ENCODE data around the gene CLIP3. TPM values are rescaled to one million over a fixed set of nuclear protein-coding genes. Genes with fewer than 3 reads are reported as not detected.

Gene CLIP3
- total RNA-seq, 4 donors from 2014 or later = 0.80 to 15.3 (median 2.7) TPM

GRCh38 chr19:35996777-35997176 is 35.9 kb downstream of the CLIP3 start:
- no peak for TF ChIP-seq POLR2A (IDR thresholded peaks at IDR 0.05)
- TF ChIP-seq CTCF (IDR thresholded peaks at IDR 0.05) = no peak
- no peaks in the 10 kb centered on the region for H3K9me3 ChIP-seq
- H3K27ac ChIP-seq = peak overlapping the region in 3 of 4 donors; percentile 84 to 92 (median 88)
- intact Hi-C loops (cut with DNase I) = no loop called here
- WGBS, 2 donors = 90% methylated on average over 6 to 8 of the region's 8 CpGs
- peaks cover 0 to 32% (median 0%) of the 10 kb centered on the region in 3 donors for H3K36me3 ChIP-seq
- DNase-seq = no peak
- H3K27me3 ChIP-seq = no peaks in the 10 kb centered on the region
- peaks cover 12 to 58% (median 34%) of the 10 kb centered on the region in 3 donors for H3K4me1 ChIP-seq
- H3K4me3 ChIP-seq = peak overlapping the region in 2 of 4 donors; percentile 83 to 88

DNA sequence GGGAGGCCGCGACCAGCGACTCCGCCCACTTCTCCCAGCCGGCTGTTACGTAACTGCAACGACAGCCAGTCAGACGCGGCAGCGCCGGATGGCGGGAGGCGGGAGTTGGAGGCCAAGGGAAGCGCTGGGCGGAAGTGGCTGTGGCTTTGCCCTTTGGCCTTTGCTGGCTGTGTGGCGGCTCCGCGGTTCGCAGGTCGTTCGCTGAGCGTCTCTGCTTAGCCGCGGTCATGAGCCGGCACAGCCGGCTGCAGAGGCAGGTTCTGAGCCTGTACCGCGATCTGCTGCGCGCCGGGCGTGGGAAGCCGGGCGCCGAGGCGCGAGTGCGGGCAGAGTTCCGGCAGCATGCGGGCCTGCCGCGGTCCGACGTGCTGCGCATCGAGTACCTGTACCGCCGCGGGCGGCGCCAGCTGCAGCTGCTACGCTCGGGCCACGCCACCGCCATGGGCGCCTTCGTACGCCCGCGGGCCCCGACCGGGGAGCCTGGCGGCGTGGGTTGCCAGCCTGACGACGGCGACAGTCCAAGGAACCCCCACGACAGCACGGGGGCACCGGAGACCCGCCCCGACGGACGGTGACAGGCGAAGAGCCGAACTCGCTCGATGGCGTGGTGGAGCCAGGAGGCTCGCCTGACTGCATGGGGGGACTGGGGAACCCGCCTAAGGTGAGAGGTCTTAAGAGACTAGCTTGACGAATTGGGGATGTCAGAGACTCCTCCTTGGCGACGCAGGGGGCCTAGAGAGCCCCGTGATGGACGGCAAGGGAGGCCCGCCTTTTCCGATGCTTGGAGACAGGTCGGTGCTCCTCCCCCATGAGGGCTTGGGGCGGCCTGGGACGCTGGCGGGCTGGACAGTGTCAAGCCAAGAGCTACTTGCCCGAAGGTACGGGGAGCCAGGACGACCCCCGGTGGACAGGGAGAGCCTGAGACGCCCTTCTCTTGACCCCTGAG is 37.4 kb downstream of the CLIP3 start, which contains the start of gene SDHAF1:
SDHAF1 (plus strand) TSS at position 141 of the 946 bp plus-strand sequence; CDS start at position 228, 87 bp downstream.
- no peaks in the 10 kb centered on the region for H3K27me3 ChIP-seq
- peak within 1 kb of the TSS; percentile 83 to 92 (median 86) for H3K27ac ChIP-seq
- H3K4me1 ChIP-seq = peaks cover 12 to 58% (median 34%) of the 10 kb centered on the region in 3 donors
- H3K36me3 ChIP-seq = peaks cover 0 to 27% (median 0%) of the 10 kb centered on the region in 3 donors
- no peaks in the 10 kb centered on the region for H3K9me3 ChIP-seq
- peak within 1 kb of the TSS; percentile 71 to 94 (median 86) for H3K4me3 ChIP-seq
- peak; percentile 79 for DNase-seq
- intact Hi-C loops (cut with DNase I) = no loop called here
- TF ChIP-seq POLR2A (IDR thresholded peaks at IDR 0.05) (peak in 2 of 4 donors; percentile 59 to 76), CTCF (IDR thresholded peaks at IDR 0.05) (no peak)
- 2% methylated on average over 12 of the region's 97 CpGs; no CpG with 5 or more reads in 1 of the 2 donors for WGBS, 2 donors

GRCh38 chr19:35993923-35994598 is 38.6 kb downstream of the CLIP3 start:
- Histone ChIP-seq H3K36me3 (peaks cover 0 to 24% (median 0%) of the 10 kb centered on the region in 3 donors), H3K4me3 (peak overlapping the region; percentile 71 to 94 (median 86)), H3K4me1 (peaks cover 12 to 47% (median 28%) of the 10 kb centered on the region in 3 donors), H3K27ac (peak overlapping the region; percentile 34 to 92 (median 84)), H3K9me3 (no peaks in the 10 kb centered on the region), H3K27me3 (no peaks in the 10 kb centered on the region)
- WGBS, 2 donors = 22 to 40% methylated on average over 7 to 27 of the region's 49 CpGs
- no peak for DNase-seq
- TF ChIP-seq CTCF (IDR thresholded peaks at IDR 0.05) (no peak), POLR2A (IDR thresholded peaks at IDR 0.05) (no peak)
- intact Hi-C loops (cut with DNase I) = no loop called here

- peaks cover 12 to 38% (median 24%) of the 10 kb centered on the region in 3 donors for H3K4me1 ChIP-seq
- peaks cover 0 to 8% (median 0%) of the 10 kb centered on the region in 4 donors for H3K27me3 ChIP-seq
- intact Hi-C loops (cut with DNase I) = no loop called here
- H3K9me3 ChIP-seq = no peaks in the 10 kb centered on the region
- H3K27ac ChIP-seq = no peak overlapping the region
- 55 to 57% methylated on average over 7 to 8 of the region's 8 CpGs for WGBS, 2 donors
- no peak for DNase-seq
- TF ChIP-seq POLR2A (IDR thresholded peaks at IDR 0.05) = no peak
- TF ChIP-seq CTCF (IDR thresholded peaks at IDR 0.05) = no peak
- peaks cover 0 to 15% (median 0%) of the 10 kb centered on the region in 3 donors for H3K36me3 ChIP-seq
- H3K4me3 ChIP-seq = no peak overlapping the region
Measured at GRCh38 chr19:35992907-35993765, 39.5 kb downstream of the CLIP3 start.
